Upper lobe of right lung (tissue), 1 donor: Measurements from ENCODE around the gene WDR36. TPM values are rescaled to one million over a fixed set of nuclear protein-coding genes. Genes with fewer than 3 reads are reported as not detected.

Experiments used
- ATAC-seq: fragments of 200-7000 bp; cut with Tn5 transposase; one replicate; pipeline ENCODE4 v1.9.1; 2020; ENCODE audit warnings: mild to moderate bottlenecking, moderate library complexity
- DNase-seq: peaks from one replicate; pipeline ENCODE4 v3.0.0-alpha.2; 2020
- H3K27ac ChIP-seq: fragments of 200-600 bp; one replicate; pipeline ENCODE4 v1.8.0; 2022
- H3K27me3 ChIP-seq: fragments of 200-600 bp; one replicate; pipeline ENCODE4 v1.8.0; 2022; ENCODE audit warnings: mild to moderate bottlenecking
- H3K36me3 ChIP-seq: fragments of 200-600 bp; one replicate; pipeline ENCODE4 v1.8.0; 2022
- H3K4me1 ChIP-seq: fragments of 200-600 bp; one replicate; pipeline ENCODE4 v1.8.0; 2022
- H3K4me3 ChIP-seq: fragments of 200-600 bp; one replicate; pipeline ENCODE4 v1.8.0; 2022; ENCODE audit warnings: mild to moderate bottlenecking
- H3K9me3 ChIP-seq: fragments of 200-600 bp; one replicate; pipeline ENCODE4 v1.8.0; 2022
- CTCF ChIP-seq: fragments of 200-600 bp; IDR thresholded peaks from one replicate; pipeline ENCODE4 v1.8.0; 2022; ENCODE audit warnings: antibody characterized with exemption
- intact Hi-C: fragments of 100-400 bp; cut with DNase I; formaldehyde crosslinking; loops from one replicate; pipeline ENCODE4 v1.11.0; 2022
- total RNA-seq: library from RNA; stranded (reverse); fragmentation: NEBNext Ultra II Directional; extraction: Animal tissue kit (Norgen Biotek cat#: 25700); gene quantifications from one replicate; pipeline ENCODE4 v1.2.1, GENCODE V29; 2021
- donor health status: DM: no; HTN: yes; CAD: no; lungs with severe emphysema.

The WDR36 gene
- total RNA-seq, 1 donor from 2014 or later = 25.0 TPM

DNA sequence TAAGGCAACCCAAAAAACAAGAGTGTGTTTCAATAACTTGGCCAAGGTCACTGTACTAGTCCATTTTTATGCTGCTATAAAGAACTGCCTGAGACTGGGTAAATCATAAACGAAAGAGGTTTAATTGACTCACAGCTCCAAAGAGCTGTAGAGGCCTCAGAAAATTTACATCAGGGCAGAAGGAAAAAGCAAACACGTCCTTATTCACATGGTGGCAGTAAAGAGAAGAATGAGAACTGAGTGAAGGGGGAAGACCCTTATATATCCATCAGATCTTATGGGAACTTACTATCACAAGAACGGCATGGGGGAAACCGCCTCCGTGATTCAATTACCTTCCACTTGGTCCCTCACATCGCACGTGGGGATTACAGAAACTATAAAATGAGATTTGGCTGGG is 67.7 kb downstream of the WDR36 start:
- ATAC-seq = no peak

DNA sequence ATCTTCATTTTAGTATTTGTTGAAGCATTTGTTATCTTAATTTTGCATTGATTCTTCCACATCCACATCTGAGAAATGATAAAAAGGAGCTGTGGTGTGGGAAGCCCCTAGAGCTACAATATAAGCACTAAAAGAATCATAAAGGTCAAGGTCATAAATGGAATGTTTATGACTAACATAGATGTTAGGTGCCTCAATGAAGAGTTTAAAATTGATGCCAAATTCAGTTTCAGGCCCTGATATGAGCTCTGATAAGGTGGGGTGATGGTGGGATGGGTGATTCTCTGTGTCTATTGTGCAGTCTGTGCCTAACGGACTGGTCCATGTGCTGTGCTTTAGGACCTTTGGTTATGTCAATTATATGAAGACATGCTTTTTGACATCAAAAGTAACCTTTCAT is 70.9 kb downstream of the WDR36 start:
- Histone ChIP-seq H3K27ac (no peak overlapping the region), H3K4me1 (no peaks in the 10 kb centered on the region), H3K4me3 (no peak overlapping the region), H3K9me3 (no peaks in the 10 kb centered on the region), H3K27me3 (no peaks in the 10 kb centered on the region), H3K36me3 (no peaks in the 10 kb centered on the region)
- no peak for DNase-seq
- intact Hi-C loops = no loop called here
- ATAC-seq = no peak
- TF ChIP-seq CTCF = no peak

More for the DNA sequence above, 67.7 kb downstream of the WDR36 start:
- H3K27me3 ChIP-seq = no peaks in the 10 kb centered on the region
- no peaks in the 10 kb centered on the region for H3K36me3 ChIP-seq
- intact Hi-C loops = no loop called here
- no peaks in the 10 kb centered on the region for H3K9me3 ChIP-seq
- DNase-seq = no peak
- no peak overlapping the region for H3K27ac ChIP-seq
- no peak overlapping the region for H3K4me3 ChIP-seq
- H3K4me1 ChIP-seq = no peaks in the 10 kb centered on the region
- no peak for TF ChIP-seq CTCF

DNA sequence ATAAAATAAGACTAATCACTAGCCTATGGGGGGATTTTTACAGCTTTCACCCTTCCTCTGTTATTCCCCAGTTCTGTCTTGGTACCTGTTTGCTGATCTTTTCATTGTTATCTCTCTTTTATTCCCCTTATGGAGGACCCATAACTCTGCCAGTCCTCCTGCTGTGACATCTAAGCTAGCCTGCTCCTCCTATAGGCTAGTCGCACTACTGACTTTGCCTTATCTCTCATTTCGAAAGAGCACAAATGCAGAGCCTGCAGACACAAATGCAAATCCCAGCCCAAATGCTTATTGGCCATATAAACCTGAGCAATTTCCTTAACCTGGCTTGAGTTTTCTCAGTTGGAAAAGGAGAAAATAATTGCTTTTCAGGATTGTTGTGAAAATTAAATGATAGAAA is 72.9 kb downstream of the WDR36 start:
- DNase-seq (no peak), ATAC-seq (no peak)
- no peaks in the 10 kb centered on the region for H3K4me1 ChIP-seq
- no peak overlapping the region for H3K27ac ChIP-seq
- no peak for TF ChIP-seq CTCF
- no peak overlapping the region for H3K4me3 ChIP-seq
- no peaks in the 10 kb centered on the region for H3K9me3 ChIP-seq
- no peaks in the 10 kb centered on the region for H3K27me3 ChIP-seq
- no peaks in the 10 kb centered on the region for H3K36me3 ChIP-seq
- intact Hi-C loops = no loop called here

DNA sequence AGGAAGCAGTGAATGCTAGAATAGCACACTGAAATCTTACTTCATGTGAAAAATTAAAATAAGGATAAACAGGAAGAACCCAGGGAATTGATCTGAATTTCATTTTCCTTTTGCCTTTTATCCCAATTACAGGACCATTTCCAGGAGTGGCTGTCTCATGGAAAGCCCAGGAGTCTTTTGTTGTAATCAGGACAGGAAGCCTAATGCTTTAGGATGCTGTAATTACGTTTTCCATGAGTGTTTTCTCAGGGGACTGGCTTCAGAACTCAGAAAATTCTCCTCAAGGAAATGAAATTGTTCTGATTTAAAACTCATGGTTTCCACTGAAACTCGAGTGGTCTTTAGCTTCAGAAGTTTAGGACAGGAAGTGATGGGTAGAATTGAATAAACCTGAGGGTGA is 75.4 kb downstream of the WDR36 start:
- H3K27me3 ChIP-seq = no peaks in the 10 kb centered on the region
- no peak overlapping the region for H3K27ac ChIP-seq
- H3K4me3 ChIP-seq = no peak overlapping the region
- H3K9me3 ChIP-seq = no peaks in the 10 kb centered on the region
- H3K4me1 ChIP-seq = no peaks in the 10 kb centered on the region
- no peak for ATAC-seq
- no peaks in the 10 kb centered on the region for H3K36me3 ChIP-seq
- intact Hi-C loops = no loop called here
- DNase-seq = no peak
- no peak for TF ChIP-seq CTCF

DNA sequence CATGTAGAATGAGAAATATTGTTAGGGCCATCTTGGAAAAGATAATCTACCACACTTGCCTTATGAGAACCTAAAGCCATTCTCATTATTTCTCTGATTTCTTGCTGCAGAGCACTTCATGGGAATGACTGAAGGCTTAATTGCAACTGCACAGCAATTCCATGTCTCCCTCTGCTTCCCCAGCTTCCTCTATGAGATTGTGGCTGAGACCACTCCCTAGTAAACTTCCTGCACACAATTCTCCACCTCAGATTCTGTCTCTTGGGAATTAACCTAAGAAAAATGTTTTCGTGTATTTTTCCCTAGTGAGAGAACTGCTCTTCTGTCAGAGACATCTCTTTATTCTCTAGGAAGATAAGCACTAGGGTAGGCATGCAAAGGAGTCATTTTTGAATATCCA is 76.5 kb downstream of the WDR36 start:
- TF ChIP-seq CTCF = no peak
- H3K27me3 ChIP-seq = no peaks in the 10 kb centered on the region
- H3K27ac ChIP-seq = no peak overlapping the region
- H3K36me3 ChIP-seq = no peaks in the 10 kb centered on the region
- DNase-seq (no peak), ATAC-seq (no peak)
- H3K4me1 ChIP-seq = no peaks in the 10 kb centered on the region
- no peaks in the 10 kb centered on the region for H3K9me3 ChIP-seq
- no peak overlapping the region for H3K4me3 ChIP-seq
- intact Hi-C loops = no loop called here

DNA sequence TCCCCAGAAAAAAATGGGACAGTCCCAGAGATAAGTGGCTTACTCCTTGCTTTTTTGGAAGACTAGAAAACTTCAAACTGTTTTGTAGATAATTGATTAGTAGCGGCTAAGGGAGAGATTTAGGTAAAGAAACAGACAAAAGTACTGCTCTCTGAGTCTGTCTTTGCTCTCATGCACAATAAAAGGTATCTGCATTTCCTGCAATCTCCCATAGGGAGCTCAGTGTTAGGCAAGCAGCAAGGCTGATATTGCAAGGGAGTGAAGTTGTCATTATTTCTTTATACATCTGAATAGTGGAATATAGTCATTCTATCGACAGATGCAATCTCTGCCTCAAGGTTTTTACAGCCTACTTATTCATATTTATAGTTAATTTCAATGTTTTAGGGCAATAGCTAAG is 77.1 kb downstream of the WDR36 start:
- Histone ChIP-seq H3K27ac (no peak overlapping the region), H3K27me3 (no peaks in the 10 kb centered on the region), H3K36me3 (no peaks in the 10 kb centered on the region), H3K4me3 (no peak overlapping the region), H3K4me1 (no peaks in the 10 kb centered on the region), H3K9me3 (no peaks in the 10 kb centered on the region)
- DNase-seq (no peak), ATAC-seq (no peak)
- TF ChIP-seq CTCF = no peak
- intact Hi-C loops = no loop called here
